H1 (cell line): ENCODE results near the gene CFP. TPM values are rescaled to one million over a fixed set of nuclear protein-coding genes. Genes with fewer than 3 reads are reported as not detected.

Experiments
- EP300 ChIP-seq, 2 experiments: IDR thresholded peaks; 1 replicate in 1 of 2; 2 replicates in 1 of 2; pipeline ENCODE4 v1.6.1; 2011 to 2012; ENCODE audit warnings: low read depth in 2 of 2, low read length in 2 of 2, mild to moderate bottlenecking in 2 of 2, borderline replicate concordance in 1 of 2, inconsistent platforms in 1 of 2, moderate library complexity in 1 of 2
- polyA plus RNA-seq, 7 experiments: library from polyadenylated mRNA; depleted of rRNA in 3 of 7; stranded (reverse) in 5 of 7; unstranded in 2 of 7; fragments of >200 nt in 5 of 7; fragments of 200-250 nt in 2 of 7; gene quantifications; 1 replicate in 5 of 7; 2 replicates in 1 of 7; 4 replicates in 1 of 7; pipeline versions ENCODE4 v1.2.1 to v1.2.3, GENCODE V29; 2011 to 2013; ENCODE audit warnings: missing spikeins in 2 of 7, mixed read lengths in 2 of 7
- total RNA-seq: library from RNA; stranded (reverse); fragmentation: NEBNext Ultra II Directional; extraction: Animal tissue kit (Norgen Biotek cat#: 25700); gene quantifications from 2 replicates; pipeline ENCODE4 v1.2.1, GENCODE V29; 2021

Gene CFP
- total and polyA plus RNA-seq, 2 of the 8 experiments (the other 6 are each of a cell fraction or from before 2014, with no cell fraction given), result 0.76 to 2.2 TPM

DNA sequence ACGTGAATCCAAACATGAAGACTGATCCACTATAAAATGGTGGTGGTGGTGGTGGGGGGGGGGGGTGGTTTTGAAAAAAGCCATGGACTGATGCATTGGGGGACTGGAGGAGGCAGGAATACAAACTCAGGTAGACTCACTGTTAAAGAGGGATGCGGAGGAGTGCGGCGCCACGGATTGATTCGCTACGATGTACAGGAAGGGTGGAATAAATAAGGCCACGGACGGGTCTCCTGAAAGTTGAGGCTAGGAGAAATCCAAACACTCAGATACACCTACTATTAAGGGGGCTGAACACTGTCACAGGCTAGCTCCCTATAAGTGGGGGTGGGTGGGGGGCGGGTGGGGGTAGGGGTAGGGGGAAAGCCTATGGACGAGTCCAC, 20.0 kb upstream of the CFP start (continued):
- no peak for TF ChIP-seq EP300 (IDR thresholded peaks at IDR 0.05; ENCODE audit: borderline replicate concordance in 1 of 2, low read depth in 2 of 2, low read length in 2 of 2)
